Prostate gland (tissue), 2 donors: ENCODE data around the gene HIPK1. TPM values are rescaled to one million over a fixed set of nuclear protein-coding genes. Genes with fewer than 3 reads are reported as not detected.
"Not testable (repeated sequence)": the region's sequence is repeated elsewhere in the genome, so short reads cannot be mapped to it uniquely, and the experiment has no call there.

ENCODE experiments used
- DNase-seq: peaks from one replicate; pipeline ENCODE4 v3.0.0-alpha.2; 2019; ENCODE audit warnings: low spot score
- H3K27ac ChIP-seq, 2 donors: fragments of 200-600 bp; sonication (generic); 2 replicates each; pipeline ENCODE4 v1.5.1; 2017 to 2019
- H3K27me3 ChIP-seq: fragments of 200-600 bp; sonication (generic); replicated peaks from 2 replicates; pipeline ENCODE4 v1.5.1; 2019; ENCODE audit not compliant: insufficient read depth
- H3K36me3 ChIP-seq, 2 donors: fragments of 200-600 bp; sonication (generic); 1 replicate in 1 of 2; 2 replicates in 1 of 2; pipeline versions ENCODE4 v1.5.1 to v1.8.1; 2017 to 2019
- H3K4me1 ChIP-seq: fragments of 200-600 bp; sonication (generic); replicated peaks from 2 replicates; pipeline ENCODE4 v1.5.1; 2019
- H3K4me3 ChIP-seq, 2 donors: fragments of 200-600 bp; sonication (generic); 2 replicates each; pipeline ENCODE4 v1.5.1; 2017 to 2019
- H3K9me3 ChIP-seq: fragments of 200-600 bp; sonication (generic); 2 replicates; pipeline ENCODE4 v1.5.1; 2017
- POLR2A ChIP-seq: fragments of 450-650 bp; IDR thresholded peaks from one replicate; pipeline ENCODE4 v1.6.1; 2016; ENCODE audit warnings: antibody characterized with exemption, mild to moderate bottlenecking
- POLR2AphosphoS5 ChIP-seq: sonication (generic); formaldehyde crosslinking; IDR thresholded peaks from one replicate; pipeline ENCODE4 v1.6.1; 2017; ENCODE audit warnings: antibody characterized with exemption
- WGBS: methylation state at CpG from one replicate; pipeline ENCODE4 v1.1.5; 2018; 5-methylcytosine and 5-hydroxymethylcytosine counted together
- intact Hi-C: fragments of 100-400 bp; cut with DNase I; formaldehyde crosslinking; loops from one replicate; pipeline ENCODE4 v1.14.2; 2022
- total RNA-seq, 2 donors: library from RNA; depleted of rRNA; stranded (reverse); fragments of >200 nt; gene quantifications; one replicate each; pipeline ENCODE4 v1.1.0, GENCODE V29; 2016
- TF ChIP-seq, protein P1 (sequence below), 4 experiments: fragments of 200-600 bp in 2 of 4; fragments of 450-650 bp in 2 of 4; sonication (generic) in 2 of 4; IDR thresholded peaks; 1 replicate in 3 of 4; 2 replicates in 1 of 4; pipeline ENCODE4 v1.5.1; 2016 to 2019; ENCODE audit warnings: antibody characterized with exemption in 4 of 4, mild to moderate bottlenecking in 2 of 4, moderate library complexity in 2 of 4

Gene HIPK1
- total RNA-seq, 2 donors from 2014 or later = 43.5 to 76.3 TPM

DNA sequence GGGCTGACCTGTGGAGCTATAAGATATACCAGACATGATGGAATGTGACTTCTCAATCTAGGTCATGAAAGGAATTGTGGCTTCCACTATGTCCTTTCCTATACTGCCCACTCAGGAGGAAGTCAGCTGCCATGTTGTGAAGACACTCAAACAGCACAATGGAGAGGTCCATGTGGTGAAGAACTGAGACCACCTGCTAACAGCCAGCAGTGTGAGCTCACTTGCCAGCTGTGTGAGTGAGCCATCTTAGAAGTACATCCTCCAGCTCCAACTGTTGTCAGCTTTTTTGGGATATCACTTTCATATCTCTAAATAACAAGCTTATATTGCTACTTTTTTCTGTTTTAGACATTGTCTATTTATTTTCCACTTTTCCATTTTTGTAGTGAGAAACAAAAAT lies 79.9 kb downstream of the HIPK1 start:
- no peak for DNase-seq
- no peaks in the 10 kb centered on the region for H3K4me1 ChIP-seq
- H3K9me3 ChIP-seq = no peaks in the 10 kb centered on the region
- intact Hi-C loops = no loop called here
- TF ChIP-seq POLR2AphosphoS5 = no peak
- no peak for TF ChIP-seq POLR2A
- TF ChIP-seq, protein P1, sequence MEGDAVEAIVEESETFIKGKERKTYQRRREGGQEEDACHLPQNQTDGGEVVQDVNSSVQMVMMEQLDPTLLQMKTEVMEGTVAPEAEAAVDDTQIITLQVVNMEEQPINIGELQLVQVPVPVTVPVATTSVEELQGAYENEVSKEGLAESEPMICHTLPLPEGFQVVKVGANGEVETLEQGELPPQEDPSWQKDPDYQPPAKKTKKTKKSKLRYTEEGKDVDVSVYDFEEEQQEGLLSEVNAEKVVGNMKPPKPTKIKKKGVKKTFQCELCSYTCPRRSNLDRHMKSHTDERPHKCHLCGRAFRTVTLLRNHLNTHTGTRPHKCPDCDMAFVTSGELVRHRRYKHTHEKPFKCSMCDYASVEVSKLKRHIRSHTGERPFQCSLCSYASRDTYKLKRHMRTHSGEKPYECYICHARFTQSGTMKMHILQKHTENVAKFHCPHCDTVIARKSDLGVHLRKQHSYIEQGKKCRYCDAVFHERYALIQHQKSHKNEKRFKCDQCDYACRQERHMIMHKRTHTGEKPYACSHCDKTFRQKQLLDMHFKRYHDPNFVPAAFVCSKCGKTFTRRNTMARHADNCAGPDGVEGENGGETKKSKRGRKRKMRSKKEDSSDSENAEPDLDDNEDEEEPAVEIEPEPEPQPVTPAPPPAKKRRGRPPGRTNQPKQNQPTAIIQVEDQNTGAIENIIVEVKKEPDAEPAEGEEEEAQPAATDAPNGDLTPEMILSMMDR (IDR thresholded peaks at IDR 0.05) = no peak
- no peak overlapping the region for H3K27ac ChIP-seq
- H3K36me3 ChIP-seq = no peaks in the 10 kb centered on the region
- H3K4me3 ChIP-seq = no peak overlapping the region
- no peaks in the 10 kb centered on the region for H3K27me3 ChIP-seq

- no peak for DNase-seq
- no peaks in the 10 kb centered on the region for H3K27me3 ChIP-seq
- no peaks in the 10 kb centered on the region for H3K36me3 ChIP-seq
- no peaks in the 10 kb centered on the region for H3K4me1 ChIP-seq
- no peak overlapping the region for H3K27ac ChIP-seq
- H3K4me3 ChIP-seq = no peak overlapping the region
- TF ChIP-seq POLR2A = no peak
- no peak for TF ChIP-seq POLR2AphosphoS5
- TF ChIP-seq, protein P1 (IDR thresholded peaks at IDR 0.05) = no peak
- no peaks in the 10 kb centered on the region for H3K9me3 ChIP-seq
- WGBS = 73% methylated on average over 1 of the region's 1 CpG
- intact Hi-C loops = no loop called here
These were observed 80.3 kb downstream of the HIPK1 start for GRCh38 chr1:114009393-114009792.

- Histone ChIP-seq H3K9me3 (no peaks in the 10 kb centered on the region), H3K4me1 (no peaks in the 10 kb centered on the region), H3K27ac (no peak overlapping the region), H3K27me3 (no peaks in the 10 kb centered on the region), H3K36me3 (no peaks in the 10 kb centered on the region), H3K4me3 (no peak overlapping the region)
- WGBS = 45% methylated on average over 9 of the region's 9 CpGs
- TF ChIP-seq, protein P1 (IDR thresholded peaks at IDR 0.05) = no peak
- TF ChIP-seq POLR2A = no peak
- no peak for TF ChIP-seq POLR2AphosphoS5
- intact Hi-C loops = no loop called here
- no peak for DNase-seq
These were observed 81.5 kb downstream of the HIPK1 start for GRCh38 chr1:114010433-114011184.

GRCh38 chr1:114011796-114012195 lies 82.7 kb downstream of the HIPK1 start:
- TF ChIP-seq, protein P1 (IDR thresholded peaks at IDR 0.05) = no peak
- no peak for TF ChIP-seq POLR2A
- TF ChIP-seq POLR2AphosphoS5 = no peak
- H3K36me3 ChIP-seq = no peaks in the 10 kb centered on the region
- no peaks in the 10 kb centered on the region for H3K4me1 ChIP-seq
- no peak overlapping the region for H3K4me3 ChIP-seq
- DNase-seq = no peak
- no peak overlapping the region for H3K27ac ChIP-seq
- intact Hi-C loops = no loop called here
- no peaks in the 10 kb centered on the region for H3K9me3 ChIP-seq
- H3K27me3 ChIP-seq = no peaks in the 10 kb centered on the region

GRCh38 chr1:114015075-114015474 lies 86.0 kb downstream of the HIPK1 start:
- H3K4me1 ChIP-seq = no peaks in the 10 kb centered on the region

DNA sequence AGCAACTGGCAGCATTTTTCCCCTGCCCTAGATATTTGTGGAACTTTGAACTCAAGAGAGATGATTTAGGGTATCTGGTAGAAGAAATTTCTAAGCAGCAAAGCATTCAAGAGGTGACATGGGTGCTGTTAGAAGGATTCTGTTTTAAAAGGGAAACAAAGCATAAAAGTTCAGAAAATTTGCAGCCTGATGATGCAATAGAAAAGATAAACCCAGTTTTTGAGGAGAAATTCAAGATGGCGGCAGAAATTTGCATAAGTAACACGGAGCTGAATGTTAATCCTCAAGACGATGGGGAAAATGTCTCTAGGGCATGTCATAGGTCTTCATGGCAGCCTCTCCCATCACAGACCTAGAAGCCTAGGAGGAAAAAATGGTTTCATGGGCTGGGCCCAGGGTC lies 90.6 kb downstream of the HIPK1 start:
- H3K27ac ChIP-seq, DNase-seq, intact Hi-C loops, H3K27me3 ChIP-seq, H3K4me3 ChIP-seq, H3K4me1 ChIP-seq, H3K36me3 ChIP-seq, H3K9me3 ChIP-seq: not testable (repeated sequence)
- WGBS = 93% methylated on average over 3 of the region's 3 CpGs

More at GRCh38 chr1:114015075-114015474, 86.0 kb downstream of the HIPK1 start:
- TF ChIP-seq POLR2AphosphoS5 = no peak
- TF ChIP-seq POLR2A = no peak
- TF ChIP-seq, protein P1 (IDR thresholded peaks at IDR 0.05) = no peak
- Histone ChIP-seq H3K9me3 (no peaks in the 10 kb centered on the region), H3K27ac (no peak overlapping the region), H3K36me3 (no peaks in the 10 kb centered on the region), H3K27me3 (no peaks in the 10 kb centered on the region), H3K4me3 (no peak overlapping the region)
- intact Hi-C loops = no loop called here
- no peak for DNase-seq
- WGBS = 75% methylated on average over 2 of the region's 2 CpGs
